Activated T-cell treated with anti-CD3 and anti-CD28 coated beads, Interleukin-2, amount 50 U/mL, for 48 hours (primary cell): ENCODE data around the gene GATB.
A peak's percentile ranks its signal among the peaks of the same experiment; 100 is the strongest.

Experiments used
- DNase-seq, 2 experiments: peaks; one replicate each; pipeline ENCODE4 v3.0.0-alpha.2; 2020

Gene GATB

DNA sequence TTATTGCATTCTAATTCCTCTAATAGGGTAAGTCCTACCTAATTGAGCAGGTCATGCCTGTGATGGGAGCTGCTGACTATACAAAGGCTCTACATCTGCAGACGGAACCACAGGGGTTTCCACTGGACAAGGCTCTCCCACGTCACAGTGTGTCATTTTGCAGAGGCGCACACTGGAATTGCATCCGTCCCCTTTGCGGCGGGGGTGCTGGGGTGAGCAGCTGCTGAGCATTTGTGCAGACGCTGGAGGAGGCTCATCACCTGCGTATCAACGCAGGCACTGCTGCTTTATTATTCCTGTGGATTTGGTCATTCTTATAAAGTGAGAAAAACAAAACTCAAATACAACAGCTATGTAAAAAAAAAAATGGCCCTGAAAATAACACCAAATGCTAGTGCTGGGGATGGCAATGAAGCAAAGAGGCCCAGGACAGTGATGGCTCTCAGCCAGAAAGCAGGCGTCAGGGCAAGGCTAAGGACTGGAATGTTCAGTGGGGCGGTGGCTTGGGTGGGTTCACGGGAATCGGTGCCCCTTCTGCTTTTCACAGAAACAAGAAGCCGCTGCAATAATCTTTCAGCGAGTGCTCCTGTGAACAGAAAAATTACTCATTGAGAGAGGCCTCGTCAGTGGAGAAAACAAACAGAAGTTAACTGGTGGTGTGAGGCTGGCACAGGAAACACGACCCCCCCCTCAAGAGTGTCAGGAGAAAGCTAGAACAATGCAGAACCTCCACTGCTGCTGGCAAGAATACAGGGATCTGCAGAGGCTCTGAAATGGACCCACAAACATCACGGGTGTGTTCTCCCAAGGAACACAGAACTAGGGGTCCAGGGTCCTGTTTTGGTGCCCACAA, 67.8 kb downstream of the GATB start:
- no peak for DNase-seq

DNA sequence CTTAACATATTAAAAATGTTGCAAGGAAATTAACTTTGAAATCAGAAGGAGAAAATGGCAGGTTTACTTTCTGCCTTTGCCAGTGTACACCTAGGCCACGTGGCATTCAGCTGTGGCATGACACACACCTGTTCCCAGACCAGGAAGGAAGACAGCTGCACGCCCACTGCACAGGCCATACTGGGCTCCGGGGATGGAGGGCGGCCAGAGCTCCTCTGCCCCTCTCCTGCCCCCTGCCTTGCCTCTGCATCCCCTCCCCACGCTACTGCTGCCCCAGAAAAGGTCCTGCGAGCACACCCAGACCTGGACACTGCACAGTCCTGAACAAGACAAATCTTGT, 68.4 kb downstream of the GATB start:
- no peak for DNase-seq

DNA sequence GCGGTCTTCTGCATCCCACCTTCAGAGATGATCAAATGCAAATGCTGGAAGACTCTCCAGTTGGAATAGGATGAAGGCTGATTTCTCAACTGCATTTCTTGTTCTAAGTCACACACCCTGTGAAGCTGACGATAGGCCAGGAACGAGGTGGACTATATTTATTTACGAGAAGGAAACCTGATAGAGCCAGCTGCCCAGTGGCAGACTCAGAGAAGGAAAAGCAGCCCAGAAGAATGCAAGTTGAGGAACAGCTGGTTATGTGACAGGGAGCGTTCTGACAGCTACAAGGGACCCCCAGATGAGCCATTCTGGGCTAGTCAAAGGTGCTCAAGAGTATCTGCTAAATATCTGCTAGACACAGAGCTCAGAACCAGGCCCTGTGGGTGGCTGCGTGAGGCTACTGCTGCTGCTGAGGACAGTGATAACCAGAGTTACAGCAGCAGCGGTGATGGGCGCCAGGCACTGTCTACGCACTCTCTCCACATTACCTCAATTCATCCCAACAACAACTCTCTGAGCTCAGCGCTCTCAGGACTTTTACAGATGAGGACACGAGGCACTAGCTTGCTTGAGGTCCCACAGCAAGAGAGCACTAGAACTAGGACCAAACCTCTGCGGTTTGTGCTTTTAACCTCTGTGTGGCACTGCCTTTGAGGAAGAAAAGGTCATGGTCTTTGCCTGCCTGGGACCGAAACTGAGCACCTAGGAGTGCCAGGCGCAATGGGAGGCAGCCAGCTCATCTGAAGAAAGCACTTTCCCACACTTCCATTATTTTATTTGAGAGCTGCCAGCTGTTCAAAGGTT, 69.0 kb downstream of the GATB start:
- no peak for DNase-seq

DNA sequence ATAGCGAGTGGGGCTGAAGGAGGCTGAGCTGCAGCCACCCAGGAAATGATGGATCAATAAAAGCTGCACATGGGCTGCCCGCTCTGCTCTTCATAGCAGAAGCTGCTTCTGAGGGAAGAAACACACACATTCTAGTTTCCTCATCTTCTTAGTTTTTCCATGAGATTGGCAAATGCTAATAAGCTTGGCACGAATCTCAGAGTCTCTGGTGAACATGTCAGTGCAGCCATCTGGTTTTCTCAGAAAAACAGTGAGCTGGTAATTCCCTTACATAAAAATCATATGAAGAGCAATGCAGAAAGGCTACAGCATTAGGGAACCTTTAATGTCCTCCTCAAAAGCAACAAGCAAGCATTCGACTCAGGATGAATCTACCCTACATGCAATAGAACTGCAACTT, 69.9 kb downstream of the GATB start:
- DNase-seq, result no peak

DNA sequence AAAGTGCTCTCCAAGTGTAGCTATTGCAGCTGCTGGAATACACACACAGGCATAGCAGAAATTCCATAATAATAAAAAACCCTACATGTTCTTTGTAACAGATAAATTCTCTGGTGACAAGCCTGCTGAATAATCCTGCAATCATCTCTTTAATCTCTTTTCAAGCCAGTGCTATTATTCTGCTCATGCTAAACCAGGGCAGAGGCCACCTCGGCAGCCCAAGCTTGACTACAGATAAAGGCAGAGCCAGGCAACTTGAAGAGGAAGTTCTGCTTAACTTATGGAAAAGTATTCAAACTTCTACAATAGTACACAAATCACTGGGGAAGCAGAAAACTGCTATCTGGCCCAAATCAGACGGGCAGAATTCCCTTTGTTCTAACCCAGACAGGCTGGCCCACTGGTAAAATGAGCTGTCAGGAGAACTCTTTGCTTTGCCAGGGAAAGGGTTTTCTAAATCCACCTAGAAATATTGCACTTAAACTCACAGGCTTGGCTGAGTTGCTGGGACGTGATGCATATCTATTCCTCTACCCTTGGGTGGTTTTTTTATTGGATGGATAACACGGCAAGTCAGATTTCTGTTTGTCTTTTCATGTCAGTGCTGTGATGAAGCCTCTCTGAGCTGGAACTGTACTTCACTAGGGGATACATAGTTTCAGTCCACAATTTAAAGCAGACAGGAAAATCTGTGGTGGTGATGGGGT, 70.5 kb downstream of the GATB start:
- no peak for DNase-seq

DNA sequence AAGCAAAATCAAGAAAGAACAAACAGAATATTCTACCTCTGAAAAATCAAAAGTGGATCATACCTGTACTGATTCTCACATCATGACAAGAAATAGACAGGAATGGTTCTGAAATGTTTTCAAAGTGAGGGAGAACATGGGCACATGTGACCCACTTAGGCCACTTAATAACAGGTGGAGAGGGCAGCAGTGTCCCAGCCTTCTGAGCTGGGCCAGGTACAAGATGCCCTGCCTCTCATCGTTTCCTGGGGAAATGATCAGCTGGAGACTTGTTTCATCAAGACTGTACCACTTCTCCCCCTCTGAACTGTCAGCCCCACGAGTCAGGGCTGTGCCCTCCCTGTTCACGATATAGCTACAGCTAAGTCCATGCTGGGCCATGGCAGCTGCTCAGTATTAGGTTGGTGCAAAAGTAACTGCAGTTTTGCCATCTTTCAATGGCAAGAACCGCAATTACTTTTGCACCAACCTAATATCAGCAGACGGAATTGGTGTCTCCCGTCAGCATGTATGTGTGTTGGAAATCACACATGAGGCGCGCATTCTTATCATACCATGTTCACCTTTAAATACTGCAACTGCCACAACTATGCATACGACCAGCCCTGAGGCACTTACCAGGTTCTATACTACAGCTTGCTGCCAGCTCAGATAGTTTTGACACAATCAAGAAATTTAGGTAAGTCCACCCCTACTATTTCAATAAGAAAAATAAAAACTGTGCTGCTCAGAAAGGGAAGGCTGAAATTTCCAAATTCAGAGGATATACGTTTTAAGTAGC, 71.4 kb downstream of the GATB start:
- no peak for DNase-seq

DNA sequence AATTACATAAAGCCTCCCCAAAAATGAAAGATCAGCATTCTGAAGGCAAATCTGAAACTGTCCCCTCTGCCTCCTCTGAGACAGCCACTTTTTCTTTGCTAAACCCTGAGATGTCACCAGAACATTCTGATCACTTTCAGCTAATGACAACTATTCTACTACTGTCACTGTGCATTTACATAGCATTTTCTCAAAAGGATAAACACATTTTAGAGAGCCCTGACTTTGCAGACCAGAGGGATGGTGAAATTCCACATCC, 72.1 kb downstream of the GATB start:
- no peak for DNase-seq

DNA sequence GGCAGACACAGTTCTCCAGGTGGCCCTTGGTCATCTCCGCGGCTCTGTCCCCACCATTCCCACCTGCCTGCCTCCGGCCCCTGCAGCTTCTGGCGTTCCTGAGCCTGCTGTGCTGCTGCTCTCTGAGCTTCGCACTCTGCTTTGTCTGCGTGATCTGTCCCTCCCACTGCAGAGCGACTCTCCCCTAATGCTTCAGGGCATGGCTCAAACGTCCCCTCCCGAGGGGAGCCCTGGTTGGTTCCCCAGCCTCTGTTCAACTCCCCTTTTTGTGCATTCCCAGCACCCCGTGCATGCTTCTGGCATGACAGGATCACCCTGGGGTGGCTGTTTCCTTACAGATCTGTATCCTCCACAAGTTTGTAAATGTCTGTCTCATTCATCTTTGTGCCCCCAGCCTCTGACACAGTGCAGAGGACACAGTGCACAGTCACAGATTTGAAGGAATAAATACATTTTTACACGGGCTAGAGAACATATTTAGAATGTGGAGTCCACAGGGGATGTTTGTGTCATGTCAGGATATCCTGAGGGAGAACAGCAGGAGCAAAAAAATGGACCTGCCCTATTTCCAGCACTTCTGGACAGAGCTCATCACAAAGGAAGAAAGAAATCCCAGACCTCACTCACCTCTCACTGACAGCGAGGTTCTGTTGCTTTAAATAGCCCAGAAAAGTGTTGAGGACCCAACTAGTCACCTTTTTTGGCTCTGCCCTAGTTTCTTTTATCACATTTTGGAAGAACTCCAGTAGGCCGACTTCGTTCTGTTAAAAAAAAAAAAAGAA, 72.6 kb downstream of the GATB start:
- no peak for DNase-seq

DNA sequence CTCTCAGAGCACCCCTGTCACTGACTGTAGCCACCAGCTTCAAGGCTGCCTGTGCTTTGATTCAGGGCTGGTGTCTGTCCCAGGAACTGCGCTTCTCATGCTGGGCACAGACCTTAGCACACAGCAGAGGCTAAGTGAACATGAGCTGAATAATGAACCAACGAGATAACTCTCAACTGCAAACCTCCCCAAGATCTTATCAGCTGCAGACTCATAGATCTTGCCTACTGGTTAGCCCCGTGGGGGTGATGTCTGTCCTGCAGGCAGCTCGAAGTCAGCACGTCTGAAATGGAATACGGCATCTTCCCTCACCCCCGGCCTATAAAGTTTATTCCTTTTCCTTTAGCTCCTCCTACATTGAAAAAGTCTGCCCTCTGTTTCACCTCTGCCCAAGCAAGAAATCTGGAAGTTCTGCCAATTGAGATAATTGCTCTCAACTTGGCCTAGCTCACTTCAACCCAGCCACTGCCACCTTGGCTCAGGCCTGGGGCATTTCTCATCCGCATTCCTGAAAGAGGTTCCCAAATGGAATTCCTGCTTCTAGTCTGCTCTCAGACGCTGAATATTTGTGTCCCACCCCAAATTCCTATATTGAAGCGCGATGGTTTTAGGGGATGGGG, 73.7 kb downstream of the GATB start:
- DNase-seq, result no peak

DNA sequence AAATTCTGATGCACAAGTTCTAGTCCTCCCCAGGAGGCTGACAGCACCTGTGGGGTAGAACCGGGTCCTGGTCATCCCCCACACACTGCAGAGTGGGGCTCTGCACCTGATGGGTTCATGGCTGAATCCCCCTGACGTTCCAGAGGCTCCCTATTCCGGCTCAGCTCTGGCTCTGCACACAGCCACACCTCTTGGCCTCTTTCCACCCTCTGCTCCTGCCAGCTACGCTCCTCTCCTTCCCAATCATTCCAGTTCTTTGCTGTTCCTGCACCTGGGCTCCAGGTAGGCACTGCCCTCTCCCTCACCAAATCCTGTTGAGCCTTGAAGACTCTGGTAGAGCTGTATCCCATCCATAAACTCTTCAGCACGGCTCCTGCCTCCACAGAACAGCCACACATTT, 75.5 kb downstream of the GATB start:
- DNase-seq, result no peak

DNA sequence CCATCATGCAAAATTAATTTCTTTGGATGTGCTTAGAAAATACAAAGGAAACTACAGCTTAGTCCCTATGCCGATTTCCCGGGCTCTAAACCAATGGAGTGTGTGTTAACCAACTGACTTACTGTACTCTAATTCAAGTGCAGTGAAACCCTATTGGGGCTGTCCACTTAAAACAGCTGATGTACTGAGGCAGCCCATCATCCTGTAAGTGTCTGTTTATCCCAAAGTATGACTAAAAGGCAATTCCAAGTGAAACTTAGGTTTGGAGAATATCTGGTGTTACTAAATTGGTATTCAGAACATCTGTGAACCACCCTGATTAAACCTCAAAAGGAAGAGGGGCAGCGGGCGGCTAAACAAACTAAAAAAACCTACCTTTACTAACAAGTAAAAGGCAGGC, 79.7 kb downstream of the GATB start:
- DNase-seq, result no peak

DNA sequence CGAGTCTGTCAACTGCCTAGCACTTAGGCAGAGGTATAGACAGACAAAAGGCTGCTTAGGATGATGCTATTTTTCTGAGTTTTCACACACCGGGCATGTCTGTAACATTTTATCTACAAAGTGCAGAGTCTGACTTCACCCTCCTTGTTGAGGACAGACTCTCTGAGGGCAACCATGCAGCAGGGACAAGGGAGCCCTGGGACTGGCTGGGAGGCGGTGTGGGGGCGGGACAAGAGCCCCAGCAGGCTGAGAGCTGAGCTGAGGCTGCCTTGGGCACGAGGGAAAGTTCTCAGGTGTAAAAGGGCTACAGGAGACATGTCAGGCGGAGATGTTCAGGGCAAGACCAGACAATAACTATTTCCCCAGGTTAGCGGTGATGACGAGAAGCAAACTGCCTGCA, 81.6 kb downstream of the GATB start:
- DNase-seq, result no peak

DNA sequence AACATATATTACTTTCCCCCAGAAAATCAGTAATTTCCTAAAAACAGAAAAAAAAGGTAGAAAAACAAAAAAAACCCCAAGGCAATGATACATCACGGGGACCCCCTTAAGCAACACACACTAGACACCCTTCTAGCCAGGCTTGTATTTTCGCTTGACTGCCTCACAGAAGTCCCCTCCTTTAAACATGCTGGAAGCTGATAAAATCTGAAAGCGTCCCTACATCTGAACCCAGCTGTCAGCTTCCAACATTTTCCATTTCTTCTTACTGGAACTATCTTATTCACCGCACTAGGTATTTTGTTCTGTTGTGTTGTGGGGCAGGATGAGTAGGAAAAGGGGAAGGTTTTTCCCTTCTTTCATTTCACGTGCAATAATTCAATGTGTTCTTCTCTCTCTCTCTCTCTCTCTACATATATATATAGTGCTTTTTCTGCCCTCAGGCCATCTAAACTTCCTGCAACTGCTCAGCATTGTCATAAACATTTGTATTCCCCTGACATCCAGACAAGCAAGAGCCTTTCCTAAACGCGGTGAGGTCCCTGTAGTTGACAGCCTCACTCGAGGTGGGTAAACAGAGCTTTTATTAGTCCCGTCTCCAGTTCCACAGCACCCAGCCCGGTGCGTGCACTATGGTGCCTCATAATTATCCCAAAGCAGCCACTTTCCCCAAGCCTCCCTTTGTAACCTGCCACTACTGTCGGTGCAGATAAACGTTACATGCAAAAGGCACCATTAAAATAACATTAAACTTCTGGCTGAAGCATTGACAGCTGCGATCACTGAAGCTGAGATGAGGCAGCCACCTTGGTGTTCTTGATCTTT, 82.5 kb downstream of the GATB start:
- DNase-seq, result no peak

DNA sequence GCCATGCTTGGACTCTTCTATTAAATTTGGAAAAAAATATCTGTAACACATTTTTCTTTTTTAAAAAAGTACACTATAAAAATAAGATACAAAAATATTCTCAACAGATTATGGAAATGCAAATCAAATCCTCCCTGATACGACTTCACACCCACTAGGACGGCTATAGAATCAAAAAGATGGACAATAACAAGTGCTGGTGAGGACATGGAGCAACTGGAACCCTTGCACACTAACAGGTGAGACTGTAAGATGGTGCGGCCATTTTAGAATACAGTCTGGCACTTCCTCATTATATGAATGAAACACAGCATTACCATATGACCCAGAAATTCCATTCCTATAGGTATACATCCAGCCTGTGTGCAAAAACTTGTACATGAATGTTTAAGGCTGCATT, 83.6 kb downstream of the GATB start:
- no peak for DNase-seq

DNA sequence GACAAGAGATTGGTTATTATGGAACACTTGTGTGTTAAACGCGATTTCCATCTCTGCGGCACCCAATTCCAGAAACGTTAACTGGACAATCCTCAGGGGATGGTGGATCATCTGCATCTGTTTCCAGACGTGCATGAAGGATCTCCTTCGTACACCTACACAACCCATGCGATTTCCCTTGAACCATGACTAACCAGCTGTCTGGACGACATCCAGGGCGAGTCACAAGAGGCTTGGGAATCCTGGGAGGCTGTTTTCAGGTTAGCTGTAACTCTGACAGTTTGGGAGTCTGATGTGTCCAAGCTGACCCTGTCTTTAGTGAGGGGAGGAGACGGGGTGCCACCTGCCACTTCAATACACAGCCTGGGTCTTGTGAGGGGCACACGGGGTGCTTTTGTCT, 84.5 kb downstream of the GATB start:
- DNase-seq, result no peak

DNA sequence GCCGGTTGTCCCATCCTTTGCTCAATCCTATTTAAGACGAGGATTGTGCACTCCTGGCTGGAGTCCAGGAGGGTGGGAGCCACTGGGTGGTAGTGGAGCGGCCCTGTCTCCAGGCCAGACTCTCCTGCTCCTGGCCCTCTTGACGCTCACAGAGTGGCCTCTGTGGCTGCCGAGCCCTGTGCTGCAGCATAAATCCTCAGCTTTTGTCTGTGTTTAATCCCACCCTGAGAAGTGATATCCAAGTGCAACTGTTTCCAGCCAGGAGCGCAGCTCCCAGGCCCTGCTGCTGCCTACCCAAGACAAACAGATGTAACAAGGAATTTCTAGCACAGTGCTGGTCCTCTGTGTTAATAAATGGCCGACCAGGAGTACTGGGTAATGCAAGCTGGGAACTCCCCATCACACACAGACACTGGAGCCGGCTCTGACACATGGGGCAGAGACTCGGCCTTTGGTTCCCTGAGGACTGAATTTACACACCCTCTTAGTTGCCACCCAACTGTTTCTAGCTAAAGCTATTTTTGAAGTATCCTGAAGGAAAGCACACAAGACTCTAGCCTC, 85.3 kb downstream of the GATB start:
- DNase-seq, result no peak

DNA sequence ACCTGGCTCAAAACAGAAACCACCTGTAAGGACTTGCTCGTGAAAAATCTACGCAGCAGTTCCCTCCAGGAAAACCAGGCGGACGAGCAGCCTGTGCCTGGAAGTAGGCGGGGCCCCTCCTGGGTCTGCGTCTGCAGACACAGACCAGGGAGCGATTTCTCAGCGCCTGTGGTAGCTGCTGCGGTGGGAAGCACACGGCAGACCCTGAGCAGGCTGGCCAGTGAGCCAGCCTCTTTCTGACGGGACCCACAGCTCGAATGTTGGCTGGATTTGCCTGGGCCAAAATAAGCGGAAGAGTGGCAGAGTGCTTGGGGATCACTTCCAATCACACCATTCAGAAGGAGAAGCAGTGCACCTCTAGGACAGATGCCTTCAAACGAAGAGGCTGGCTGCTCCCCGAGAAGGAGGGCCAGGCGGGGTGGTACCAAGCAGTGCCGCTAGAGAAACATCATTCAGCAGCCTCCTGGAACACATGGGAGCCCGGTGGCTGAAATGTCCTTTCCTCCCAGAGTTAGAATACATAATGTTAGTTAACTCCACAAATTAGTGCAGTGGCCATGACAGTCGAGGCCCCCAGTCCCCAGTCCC, 85.9 kb downstream of the GATB start:
- DNase-seq, result no peak

DNA sequence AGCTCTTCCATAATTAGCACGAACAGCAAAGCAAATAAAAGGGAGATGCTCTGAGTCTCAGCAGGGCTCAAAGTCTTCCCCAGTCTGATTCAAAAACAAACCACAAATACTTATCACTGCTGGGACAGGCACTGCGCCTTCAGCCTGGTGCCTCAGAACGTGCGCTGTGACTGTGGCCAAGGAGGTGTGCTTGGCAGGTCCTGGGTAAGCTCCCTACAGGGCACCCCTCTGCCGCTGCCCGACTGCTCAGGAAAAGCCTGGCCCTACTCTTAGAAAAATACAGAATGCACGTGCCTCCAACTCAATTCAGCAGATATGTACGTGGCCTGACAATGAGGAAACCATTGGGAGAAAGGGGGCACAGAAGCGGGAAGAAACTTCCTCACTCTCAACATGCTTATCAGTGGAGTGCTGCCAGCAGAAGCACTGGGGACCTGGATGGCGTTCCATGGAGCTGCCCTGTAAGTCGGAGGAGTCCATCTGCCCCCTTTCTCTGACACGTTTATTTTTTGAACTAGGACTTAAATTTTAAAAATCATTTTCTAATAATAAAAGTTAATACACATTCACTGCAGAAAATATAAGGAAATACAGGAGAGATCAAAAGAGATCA, 86.8 kb downstream of the GATB start:
- peak in 1 of 2 experiments; percentile 3 for DNase-seq

DNA sequence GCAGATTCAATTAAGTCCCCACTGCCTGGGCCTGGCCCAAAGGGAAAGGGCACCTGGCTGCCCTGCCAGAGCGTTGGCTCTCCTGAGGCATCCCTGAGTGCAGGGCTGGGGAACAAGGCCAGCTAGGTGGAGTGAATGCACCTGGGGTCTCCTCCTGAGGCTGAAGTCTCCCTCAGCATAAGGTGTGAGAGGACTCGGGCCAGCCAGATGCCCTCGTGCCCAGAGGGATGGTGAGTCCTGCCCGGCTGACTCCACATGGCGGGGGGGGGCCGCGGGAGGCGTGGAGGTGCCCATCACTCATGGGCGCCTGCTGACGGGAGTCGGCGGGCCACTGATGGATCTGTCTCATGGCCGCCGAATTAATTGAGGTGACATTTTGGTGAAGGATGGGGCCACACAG, 87.8 kb downstream of the GATB start:
- no peak for DNase-seq

DNA sequence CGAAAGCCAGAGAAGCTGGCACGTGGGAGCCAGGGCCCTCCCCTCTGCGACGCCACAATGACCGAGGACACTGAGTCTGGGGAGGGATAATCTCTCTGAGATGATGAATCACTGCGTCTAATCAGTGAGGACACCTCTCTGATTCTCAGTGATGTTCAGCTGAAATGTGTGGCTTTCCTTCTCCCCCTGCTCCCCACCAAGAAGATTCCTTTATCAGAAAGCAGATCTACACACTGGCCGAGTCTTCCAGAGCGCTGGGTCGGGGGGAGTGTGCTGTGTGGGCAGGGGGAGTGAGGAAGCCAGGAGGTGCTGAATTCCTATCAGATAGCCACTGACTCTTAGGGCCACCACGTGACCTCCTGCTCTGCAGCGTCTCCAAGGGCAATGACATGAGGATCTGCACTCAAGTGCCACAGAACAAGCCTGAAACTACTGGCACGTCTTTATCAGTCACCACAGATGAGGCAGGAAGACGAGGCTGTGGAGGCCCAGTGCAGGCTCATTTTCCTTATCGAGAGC, 89.2 kb downstream of the GATB start:
- DNase-seq, result no peak
